HG02759 (cell line): ENCODE results near the gene FAM219A.

Source experiments
- ATAC-seq: cut with Tn5 transposase; IDR thresholded peaks from one replicate; pipeline ENCODE4 v1.9.1; 2021; ENCODE audit warnings: mild to moderate bottlenecking, moderate library complexity; ENCODE audit not compliant: unreplicated experiment

Gene FAM219A, protein sequence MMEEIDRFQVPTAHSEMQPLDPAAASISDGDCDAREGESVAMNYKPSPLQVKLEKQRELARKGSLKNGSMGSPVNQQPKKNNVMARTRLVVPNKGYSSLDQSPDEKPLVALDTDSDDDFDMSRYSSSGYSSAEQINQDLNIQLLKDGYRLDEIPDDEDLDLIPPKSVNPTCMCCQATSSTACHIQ

GRCh38 chr9:34458013-34458958 is at the start of gene FAM219A, which contains the start of gene DNAI1:
TSS of gene FAM219A (minus strand) at chr9:34458570. CDS start at chr9:34458263, 307 bp downstream.
TSS of gene DNAI1 (plus strand) at chr9:34458805. CDS start at chr9:34459006, 201 bp downstream.
- ATAC-seq = peak; percentile 99

GRCh38 chr9:34507966-34508365 is 49.6 kb upstream of the FAM219A start:
- ATAC-seq = no peak

DNA sequence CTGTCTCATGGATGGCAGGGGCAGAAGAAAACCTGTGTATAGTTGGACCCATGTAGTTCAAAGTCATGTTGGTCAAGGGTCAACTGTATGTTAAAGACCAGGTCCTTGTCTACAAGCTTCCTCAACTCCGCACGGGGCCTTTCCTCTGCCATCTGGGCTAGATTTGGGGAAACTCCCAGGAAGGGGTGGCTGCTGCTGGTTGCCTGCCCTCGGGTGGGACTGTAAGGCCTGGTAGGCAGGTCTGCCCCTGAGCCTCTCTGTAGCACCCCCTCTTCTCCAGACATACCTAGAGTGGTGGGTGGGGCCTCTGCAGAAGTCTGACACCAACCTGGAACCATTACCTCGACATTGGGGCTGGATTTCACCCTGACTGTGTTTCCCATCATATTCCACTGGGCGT is 49.2 kb upstream of the FAM219A start:
- no peak for ATAC-seq

- no peak for ATAC-seq
These were observed 48.3 kb upstream of the FAM219A start for GRCh38 chr9:34506623-34507022.

GRCh38 chr9:34505370-34506120 is 47.2 kb upstream of the FAM219A start:
- no peak for ATAC-seq

- ATAC-seq = no peak
These were observed 45.0 kb upstream of the FAM219A start for GRCh38 chr9:34503406-34503805.

DNA sequence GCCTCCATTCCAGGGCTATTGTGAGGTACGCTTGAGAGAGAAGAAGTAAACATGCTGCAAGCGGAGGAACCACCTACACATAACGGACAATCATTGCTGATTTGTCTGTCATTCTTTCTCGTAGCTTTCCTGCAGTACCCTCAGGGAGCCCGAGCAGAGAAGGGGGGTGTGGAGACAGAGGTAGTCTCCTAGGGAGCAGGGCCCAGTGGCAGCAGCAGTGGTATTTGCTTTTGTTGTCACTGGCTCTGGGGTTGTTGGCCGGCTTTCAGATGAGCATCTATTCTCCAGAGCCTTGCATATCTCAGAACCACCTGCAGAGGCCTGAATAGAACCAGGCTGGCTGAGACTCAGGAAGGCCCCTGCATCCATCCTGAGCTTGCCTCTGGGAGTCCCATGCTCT is 44.5 kb upstream of the FAM219A start:
- ATAC-seq = no peak

DNA sequence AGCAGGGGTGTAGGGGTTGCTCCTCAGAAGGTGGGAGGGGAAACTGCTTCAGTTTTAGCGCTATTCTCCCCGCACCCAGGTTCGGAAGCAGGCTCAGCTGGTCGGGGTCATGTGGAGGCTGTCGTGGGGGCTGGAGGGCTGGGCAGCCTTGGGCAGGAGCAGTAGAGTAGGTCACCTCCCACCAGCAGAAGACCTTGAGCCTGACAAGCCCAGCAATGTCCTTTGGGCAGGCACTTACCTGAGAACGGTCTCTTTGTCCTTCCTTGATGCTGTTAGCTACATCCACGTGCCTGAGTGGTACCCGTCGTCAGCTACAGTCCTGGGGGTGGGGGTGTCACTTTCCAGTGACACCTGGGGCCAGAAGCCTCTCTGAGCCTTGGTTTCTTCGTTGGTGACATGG is 44.1 kb upstream of the FAM219A start:
- ATAC-seq = no peak

GRCh38 chr9:34501889-34502425 is 43.6 kb upstream of the FAM219A start:
- no peak for ATAC-seq

GRCh38 chr9:34501372-34501771 is 43.0 kb upstream of the FAM219A start:
- no peak for ATAC-seq

DNA sequence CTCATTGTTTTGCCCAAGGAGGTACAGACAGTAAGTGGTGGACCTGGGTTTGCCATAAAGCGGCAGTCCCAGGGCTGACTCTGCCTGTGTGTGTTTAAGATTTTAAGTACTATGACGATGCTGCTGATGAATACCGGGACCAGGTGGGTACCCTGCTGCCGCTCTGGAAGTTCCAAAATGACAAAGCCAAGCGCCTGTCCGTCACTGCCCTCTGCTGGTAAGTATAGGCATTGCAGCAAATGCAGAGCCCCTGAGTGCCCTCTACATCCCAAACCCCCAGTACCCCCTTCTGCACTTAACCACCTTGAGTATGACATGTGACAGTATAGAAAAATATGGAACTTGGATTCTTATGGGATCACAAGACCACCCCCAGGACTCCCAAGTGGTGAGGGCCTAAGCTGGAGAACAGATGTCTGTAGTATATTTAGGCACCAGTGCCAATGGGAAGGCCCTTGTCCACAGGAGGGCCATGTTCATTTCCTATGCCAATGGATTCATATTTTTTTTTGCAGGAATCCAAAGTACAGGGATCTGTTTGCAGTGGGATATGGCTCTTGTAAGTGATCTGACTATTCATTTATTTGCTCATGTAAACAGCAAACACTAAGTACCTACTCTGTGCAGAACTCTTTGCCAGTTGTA is 42.4 kb upstream of the FAM219A start:
- peak; percentile 58 for ATAC-seq

GRCh38 chr9:34499076-34499475 is 40.7 kb upstream of the FAM219A start:
- no peak for ATAC-seq

DNA sequence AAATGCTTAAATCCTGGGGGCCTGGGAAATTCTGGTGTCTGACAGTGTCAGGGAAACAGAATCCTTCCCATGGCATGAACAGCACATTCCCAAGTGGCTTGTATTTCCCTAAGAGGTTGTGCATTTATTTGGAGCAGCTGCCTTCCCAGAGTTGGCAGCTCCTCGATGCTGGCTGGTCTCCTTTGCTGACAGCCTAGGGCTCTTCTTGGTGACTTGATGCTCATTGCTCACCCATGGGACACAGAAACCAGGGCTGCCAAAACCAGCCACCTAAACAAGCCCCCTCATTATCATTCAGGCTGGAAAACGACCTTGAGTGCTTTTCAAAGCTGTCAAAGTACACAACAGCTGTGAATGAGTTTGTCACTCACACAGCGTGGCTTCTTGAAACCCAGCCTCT is 40.2 kb upstream of the FAM219A start:
- no peak for ATAC-seq

DNA sequence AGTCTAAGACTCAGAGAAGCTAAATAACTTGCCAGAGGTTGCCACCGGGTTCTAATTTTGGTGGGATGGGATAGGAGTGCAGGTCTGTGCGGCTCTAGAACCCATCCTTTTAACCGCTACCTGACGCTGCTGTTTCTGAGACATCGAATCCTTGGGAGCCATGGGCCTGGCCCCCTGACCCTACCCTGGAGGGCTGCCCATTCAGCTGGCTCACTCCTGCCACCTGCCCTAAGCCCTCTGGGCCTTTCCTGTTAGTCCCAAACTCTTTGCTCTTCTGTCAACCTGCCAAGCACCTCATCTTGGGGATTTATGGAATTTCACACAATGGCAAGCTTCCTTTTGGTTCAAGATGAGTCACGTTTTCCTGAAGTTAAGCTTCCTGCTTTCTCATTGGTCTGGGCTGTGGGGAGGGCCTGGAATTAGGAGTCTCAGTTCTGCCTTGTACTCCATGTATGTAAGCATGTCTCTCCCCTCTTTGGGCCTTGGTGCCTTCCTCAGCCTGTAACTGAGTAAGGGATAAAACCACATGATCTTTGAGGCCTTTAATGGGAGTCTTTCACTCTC is 37.9 kb upstream of the FAM219A start:
- ATAC-seq = no peak

GRCh38 chr9:34493972-34494535 is 35.7 kb upstream of the FAM219A start:
- no peak for ATAC-seq

- no peak for ATAC-seq
These were observed 33.7 kb upstream of the FAM219A start for GRCh38 chr9:34492051-34492450.

DNA sequence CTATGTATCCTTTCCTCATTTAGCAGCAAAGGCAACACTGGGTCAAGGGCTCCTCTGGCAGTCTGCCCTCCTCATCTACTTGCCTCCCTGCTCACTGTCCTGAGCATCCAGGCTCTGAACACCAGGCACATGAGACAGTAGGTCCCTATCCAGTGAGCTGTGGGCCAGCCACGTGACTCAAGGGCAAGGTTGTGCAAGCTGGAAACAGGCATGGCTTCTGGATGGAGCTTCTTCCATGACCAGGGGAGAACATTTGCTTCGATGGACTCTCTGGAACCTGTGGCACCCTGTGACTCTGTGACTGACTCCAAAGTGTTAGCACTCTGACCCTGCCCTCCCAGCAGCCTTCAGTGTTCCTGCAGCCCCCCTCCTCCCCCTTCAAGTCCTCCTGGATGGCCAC is 33.2 kb upstream of the FAM219A start:
- no peak for ATAC-seq

DNA sequence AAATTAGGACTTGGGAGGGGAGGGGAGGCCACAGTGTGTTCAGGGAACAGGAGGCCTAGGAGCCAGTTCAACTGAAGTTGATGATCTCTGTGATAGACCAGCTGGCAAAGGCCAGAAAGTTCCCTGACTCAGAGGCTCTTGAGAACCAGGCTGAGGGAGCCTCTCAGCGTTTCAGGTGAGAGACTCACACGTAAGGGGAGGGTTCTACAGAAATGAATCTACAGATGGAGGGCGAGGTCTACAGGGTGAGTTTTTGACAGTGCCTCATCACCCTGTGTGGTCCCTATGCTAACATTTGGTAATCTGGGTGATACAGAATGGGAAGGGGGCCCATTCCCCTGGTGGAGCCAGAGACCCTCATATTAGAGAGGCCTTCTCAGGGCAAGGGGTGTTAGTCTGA is 32.4 kb upstream of the FAM219A start:
- no peak for ATAC-seq

DNA sequence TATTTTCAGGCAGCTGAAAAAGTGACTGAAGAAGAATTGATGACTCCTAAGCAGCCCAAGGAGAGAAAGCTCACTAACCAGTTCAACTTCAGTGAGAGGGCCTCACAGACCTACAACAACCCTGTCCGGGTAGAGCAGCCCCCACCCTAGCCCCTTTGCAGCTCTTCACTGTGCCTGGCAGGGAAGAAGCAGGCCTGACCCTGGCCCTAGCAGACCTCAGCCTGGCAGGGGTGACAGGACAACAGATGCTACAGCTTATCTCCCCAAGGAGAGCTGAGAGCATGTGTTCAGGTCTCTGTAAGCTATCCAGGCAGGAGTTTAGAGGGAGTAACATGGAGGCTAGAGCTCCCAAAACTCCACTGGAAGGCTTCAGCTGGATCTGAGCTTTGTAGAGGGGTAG is 32.0 kb upstream of the FAM219A start:
- no peak for ATAC-seq

DNA sequence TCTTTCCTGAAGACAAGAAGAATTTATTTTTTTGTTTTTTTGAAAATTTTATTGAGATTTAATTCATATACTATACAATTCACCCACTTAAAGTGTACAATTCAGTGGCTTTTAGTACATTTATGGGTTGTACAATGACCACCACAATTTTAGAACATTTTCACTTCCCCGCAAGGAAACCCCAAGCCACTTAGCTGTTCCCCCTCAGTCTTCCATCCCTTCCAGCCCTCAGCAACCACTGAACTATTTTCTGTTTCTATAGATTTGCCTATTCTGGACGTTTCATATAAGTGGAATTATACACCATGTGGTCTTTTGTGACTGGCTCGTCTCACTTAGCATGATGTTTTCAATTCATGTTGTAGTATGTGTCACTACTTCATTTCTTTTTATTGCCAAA is 28.2 kb upstream of the FAM219A start:
- no peak for ATAC-seq
